ENCODE results near the gene EDNRA. TPM values are rescaled to one million over a fixed set of nuclear protein-coding genes. Genes with fewer than 3 reads are reported as not detected.
"Not testable (repeated sequence)": the region's sequence is repeated elsewhere in the genome, so short reads cannot be mapped to it uniquely, and the experiment has no call there.

EDNRA gene
- polyA plus RNA-seq (2012; ENCODE audit: insufficient read depth, insufficient read length), result not detected

DNA sequence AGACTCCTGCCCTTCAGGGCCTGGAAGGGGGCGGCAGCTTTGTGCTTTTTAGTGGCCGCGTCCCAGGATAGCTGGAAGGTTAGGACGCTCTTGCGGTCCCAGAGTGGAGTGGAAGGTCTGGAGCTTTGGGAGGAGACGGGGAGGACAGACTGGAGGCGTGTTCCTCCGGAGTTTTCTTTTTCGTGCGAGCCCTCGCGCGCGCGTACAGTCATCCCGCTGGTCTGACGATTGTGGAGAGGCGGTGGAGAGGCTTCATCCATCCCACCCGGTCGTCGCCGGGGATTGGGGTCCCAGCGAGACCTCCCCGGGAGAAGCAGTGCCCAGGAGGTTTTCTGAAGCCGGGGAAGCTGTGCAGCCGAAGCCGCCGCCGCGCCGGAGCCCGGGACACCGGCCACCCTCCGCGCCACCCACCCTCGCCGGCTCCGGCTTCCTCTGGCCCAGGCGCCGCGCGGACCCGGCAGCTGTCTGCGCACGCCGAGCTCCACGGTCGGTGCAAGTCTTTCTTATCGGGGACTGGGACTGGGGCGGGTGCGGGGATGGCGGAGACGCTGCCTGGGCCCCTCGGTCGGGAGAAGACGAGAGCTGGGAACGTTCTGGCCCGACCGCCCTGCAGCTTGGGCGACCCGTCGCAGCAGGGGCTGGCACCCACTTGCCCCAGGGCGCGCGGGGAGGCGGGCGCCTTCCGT is at the start of gene EDNRA:
TSS of gene EDNRA (plus strand) at position 207 of the 686 bp plus-strand sequence. CDS start 4,585 bp downstream, outside the sequence.
- H3K4me3 ChIP-seq (ENCODE audit: low read length), result no peak within 1 kb of the TSS
- no peak for DNase-seq (ENCODE audit: low read depth, low spot score)

DNA sequence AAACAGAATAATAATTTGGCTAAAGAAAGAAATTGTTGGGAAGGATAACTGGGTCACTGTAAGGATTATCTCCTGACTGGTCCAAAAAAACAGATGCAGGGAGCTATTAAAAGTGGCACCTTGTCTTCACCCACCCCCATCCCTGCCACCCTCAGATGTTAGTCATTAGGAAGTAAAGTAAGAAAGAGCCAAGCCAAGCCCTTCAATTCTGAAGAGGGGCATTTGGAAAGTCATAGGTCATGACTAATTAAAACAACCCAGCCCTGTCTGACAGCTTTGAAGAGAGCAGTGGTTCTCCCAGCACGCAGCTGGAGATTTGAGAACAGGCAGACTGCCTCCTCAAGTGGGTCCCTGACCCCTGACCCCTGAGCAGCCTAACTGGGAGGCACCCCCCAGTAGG is 46.5 kb upstream of the EDNRA start:
- H3K4me3 ChIP-seq (ENCODE audit: low read length); DNase-seq (ENCODE audit: low read depth, low spot score): not testable (repeated sequence)

DNA sequence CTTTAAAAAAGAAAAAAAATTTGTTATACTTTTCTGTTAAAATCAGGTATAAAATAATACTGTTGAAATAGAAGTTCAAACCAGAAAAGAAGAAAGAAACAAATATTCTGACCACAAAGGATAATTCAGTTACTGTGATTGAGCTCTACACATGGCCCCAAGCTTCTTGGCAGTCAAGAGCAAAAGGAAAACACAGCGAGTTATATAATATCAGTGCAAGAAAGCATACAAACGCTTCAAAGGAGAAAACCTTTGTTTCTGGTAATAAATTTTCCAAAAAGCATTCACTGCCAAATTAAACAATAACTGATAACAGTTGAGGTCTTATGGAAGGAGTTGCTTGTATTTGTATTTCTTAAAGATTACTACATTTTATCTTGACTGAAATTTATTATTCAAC is 40.5 kb upstream of the EDNRA start:
- H3K4me3 ChIP-seq (ENCODE audit: low read length), result no peak overlapping the region
- DNase-seq (ENCODE audit: low read depth, low spot score), result no peak

DNA sequence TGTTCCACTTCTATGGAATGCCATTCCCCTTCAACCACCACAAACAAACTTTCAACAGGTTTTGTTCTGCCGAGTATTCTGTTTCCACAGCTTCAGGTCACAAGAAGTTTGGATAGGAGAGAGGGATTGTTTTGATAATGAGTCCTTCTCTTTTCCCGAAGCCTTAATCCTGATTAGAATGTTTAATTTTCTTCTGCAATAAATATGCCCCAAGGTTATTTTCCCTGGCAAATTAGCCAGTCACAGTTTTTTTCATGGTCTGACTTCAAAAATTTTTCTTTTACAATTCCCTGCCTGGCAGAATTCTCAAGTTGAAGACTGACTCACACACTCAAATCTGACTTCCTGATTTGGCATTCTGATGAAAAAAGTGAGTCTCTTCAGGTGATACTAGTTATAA is 33.1 kb upstream of the EDNRA start:
- H3K4me3 ChIP-seq (ENCODE audit: low read length), result no peak overlapping the region
- no peak for DNase-seq (ENCODE audit: low read depth, low spot score)

DNA sequence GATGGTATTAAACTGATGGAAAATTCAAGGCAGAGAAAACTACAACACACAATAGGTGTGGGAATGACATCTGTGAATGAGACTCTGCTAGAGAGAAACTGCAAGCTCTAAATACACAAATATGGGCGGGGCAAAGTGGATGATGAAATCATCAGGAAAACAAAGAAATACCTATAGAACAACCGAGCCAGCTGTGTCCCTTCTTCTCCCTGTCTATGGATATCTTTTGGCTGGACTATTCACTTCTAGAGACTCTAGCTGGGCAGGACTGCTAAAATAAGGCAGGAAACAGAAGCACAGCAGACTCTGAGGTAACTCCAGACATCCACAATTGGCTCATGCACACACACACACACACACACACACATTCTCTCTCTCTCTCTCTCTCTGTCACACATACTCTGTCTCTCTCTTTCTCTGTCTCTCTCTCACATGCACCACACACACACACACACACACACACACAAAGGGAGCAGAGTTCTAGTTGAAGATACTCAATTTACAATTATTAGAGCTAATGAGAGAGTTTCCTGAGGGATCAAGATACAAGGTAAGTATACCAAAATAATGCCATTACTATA is 27.2 kb upstream of the EDNRA start:
- no peak overlapping the region for H3K4me3 ChIP-seq (ENCODE audit: low read length)
- no peak for DNase-seq (ENCODE audit: low read depth, low spot score)

DNA sequence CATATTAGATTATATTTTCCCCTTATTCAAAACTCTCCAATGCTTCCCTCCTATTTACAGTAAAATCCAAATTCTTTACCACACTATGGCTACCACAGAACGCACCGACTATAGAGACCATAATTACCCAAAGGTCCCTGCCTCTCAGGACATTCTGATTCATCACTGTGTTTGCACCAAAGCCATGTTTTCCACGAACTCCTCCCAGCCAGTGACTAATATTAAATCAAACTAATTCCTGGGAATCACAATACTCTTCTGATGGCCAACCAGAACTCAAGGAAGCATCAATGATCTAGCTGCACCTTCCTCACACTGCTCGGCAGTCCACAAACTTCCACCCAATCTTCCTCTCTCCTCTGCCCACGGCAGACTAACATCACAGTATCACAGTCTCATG is 24.2 kb upstream of the EDNRA start:
- H3K4me3 ChIP-seq (ENCODE audit: low read length), result no peak overlapping the region
- no peak for DNase-seq (ENCODE audit: low read depth, low spot score)

DNA sequence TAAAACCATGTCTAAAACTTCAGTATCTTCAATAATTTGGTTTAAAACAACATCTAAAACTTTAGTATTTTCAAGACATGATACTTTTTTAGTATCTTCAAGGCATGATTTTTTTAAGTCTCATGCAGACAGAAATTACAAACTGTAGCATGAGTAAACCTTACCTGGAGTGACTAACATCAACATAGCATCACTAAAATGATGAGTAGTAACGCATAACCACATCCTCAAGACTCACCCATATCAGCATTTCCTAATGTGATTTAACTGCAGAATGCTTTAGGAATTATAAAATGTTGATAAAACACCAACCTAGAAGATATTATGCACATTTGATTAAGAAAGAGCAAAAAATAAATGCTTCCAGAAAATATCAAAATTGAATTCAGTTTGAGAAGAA is 19.7 kb upstream of the EDNRA start:
- no peak for DNase-seq (ENCODE audit: low read depth, low spot score)
- no peak overlapping the region for H3K4me3 ChIP-seq (ENCODE audit: low read length)

DNA sequence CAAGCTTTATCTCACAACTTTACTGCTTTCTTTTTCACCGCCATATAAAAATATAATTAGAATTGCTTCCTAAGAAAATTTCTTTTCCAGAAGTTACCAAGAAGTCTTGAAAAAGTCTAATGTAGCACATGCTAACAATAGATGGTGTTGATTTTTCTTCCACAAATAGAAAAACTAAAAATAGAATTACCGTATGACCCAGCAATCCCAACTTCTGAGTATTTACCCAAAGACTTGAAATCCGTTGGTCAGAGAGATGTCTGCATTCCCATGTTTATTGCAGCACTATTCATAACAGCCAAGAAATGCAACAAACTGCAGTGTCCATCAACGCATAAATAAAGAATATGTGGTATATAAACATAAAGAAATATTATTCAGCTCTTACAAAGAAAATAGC is 17.8 kb upstream of the EDNRA start:
- H3K4me3 ChIP-seq (ENCODE audit: low read length), result no peak overlapping the region
- no peak for DNase-seq (ENCODE audit: low read depth, low spot score)

DNA sequence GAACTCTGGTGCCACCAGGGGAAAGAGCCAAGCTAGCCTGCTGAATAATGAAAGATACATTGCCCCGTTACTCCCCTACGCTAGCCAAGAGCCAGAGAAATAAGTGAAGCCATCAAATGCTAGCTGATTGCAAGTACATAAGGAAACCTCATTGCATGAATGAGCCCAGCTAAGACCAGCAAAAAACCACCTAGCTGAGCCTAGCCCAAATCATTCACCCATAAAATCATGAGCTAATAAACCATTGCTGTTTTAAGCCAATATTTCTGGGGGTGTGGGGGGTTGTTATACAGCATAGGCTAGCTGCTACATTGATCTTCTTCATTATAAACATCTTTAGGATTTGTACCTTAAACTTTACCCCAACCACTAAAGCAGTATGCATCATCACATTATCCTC is 15.4 kb upstream of the EDNRA start:
- no peak overlapping the region for H3K4me3 ChIP-seq (ENCODE audit: low read length)
- DNase-seq (ENCODE audit: low read depth, low spot score), result no peak

DNA sequence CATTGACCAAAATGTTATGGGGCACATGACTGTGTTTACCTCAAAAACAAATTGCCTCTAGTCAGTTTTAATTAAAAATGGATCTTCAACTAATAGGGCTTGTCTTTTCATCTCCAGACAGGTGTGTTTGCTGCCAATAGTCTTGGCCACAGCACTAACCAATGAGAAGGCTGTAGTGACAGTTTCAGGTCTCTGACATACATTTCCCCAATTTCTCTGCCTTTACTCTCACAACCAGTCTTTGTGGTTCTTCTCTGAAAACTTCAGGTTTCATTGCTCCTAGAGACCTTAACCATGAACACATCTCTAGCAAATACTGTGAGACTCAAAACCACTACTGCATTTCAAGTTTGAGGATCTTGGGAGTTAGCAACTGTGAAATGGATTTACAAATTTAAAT is 3.5 kb upstream of the EDNRA start:
- no peak for DNase-seq (ENCODE audit: low read depth, low spot score)
- H3K4me3 ChIP-seq (ENCODE audit: low read length), result no peak overlapping the region

DNA sequence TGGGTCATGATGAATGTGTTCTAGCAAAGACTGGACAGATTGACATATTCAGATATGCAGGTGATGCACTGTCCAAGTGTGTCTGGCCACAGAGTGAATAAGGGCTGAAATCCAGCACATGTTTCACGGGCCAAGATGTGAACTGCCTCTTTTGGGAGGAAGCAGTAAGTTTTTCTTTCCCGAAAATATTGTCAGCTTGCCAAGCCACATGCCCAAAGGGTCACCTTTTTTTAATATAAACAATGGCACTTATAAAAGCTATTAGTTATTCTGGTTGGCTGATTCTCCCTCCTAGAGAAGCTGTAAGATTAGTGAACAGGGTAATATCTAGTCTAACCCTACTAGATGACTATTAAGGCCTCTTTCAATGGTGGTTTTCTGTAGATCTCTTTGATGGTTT is 1.5 kb upstream of the EDNRA start:
- no peak for DNase-seq (ENCODE audit: low read depth, low spot score)
- H3K4me3 ChIP-seq (ENCODE audit: low read length), result no peak overlapping the region

DNA sequence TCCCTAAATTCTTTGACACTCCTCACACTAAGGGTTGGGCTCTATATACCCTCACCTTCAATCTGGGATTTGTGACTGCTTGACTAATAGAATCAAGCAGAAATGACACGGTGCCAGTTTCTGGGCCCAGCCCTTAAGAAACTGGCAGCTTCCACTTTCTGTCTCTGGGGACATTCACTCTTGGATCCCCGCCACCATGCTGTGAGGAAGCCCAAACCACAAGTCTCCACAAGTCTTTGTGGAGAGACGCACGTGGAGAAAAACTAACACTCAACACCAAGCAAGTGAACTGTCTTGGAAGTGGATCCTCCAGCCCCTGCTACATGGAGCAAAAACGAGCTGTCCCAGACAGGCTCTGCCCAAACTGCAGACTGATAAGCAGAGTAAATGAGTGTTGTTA is 1.1 kb upstream of the EDNRA start:
- no peak overlapping the region for H3K4me3 ChIP-seq (ENCODE audit: low read length)
- peak; percentile 4 for DNase-seq (ENCODE audit: low read depth, low spot score)

DNA sequence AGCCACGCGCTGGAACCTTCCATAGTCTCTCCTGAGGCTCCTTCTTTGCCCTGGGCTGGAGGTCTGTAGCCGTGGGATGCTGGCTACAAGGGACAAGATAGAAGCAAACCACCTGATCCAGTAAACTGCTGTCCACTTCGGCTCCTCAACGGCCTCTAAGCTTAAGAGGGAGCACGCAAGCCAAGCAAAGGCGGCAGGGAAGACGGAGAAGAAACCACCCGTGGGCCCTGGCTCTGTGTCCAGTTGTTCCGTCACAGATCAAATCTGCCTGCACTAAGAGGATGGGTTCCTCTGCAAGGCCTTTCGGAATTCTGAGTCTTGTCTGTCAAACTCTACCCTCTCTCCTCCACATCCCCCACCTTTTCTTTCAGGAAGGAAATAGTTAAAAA is 401 bp upstream of the EDNRA start:
- no peak overlapping the region for H3K4me3 ChIP-seq (ENCODE audit: low read length)
- no peak for DNase-seq (ENCODE audit: low read depth, low spot score)

DNA sequence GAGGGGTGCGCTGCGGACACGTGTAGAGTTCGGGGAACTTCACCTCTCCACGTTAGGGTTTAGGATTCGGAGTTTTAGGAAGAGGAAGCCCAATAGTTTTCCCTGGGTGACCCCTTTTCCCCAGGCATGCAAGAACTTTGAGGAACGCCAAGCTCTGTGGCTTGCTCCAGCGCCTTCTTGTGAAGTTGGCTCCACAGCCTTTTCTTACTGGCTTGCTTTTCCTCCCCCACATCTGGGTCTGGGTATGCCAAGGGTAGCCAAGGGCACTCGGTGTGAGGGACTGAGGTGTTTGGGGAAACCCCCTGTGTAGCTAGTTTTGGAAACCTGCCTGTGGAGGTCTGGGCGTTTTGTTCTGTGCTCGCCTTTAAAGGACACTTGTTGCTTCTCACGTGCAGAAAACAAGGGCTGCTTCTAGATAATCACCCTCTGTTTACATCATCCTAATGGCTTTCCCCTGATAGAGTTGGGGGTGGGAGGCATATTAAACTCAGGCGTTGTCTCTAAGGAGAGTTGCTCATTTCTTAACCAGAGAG is 746 bp downstream of the EDNRA start:
- H3K4me3 ChIP-seq (ENCODE audit: low read length), result no peak overlapping the region
- DNase-seq (ENCODE audit: low read depth, low spot score), result no peak

DNA sequence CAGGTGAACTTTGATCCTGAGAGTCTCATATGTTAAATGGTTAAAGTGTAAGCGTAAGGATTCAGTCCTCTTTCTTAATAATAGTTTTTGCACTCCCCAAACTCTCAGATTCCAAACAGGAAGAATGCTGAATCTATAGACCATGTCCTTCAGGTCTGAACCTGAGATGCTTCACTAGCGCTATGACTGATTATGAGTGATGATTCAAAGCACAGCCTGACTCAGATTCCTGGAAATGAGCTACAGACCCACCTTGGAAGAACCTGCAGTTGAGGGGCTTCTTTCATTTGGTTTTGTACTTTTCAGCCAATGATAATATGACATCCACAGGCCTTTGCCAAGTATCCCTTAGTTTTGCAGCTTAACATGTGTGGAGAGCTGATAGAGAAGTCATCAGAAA is 1.4 kb downstream of the EDNRA start:
- H3K4me3 ChIP-seq (ENCODE audit: low read length), result no peak overlapping the region
- DNase-seq (ENCODE audit: low read depth, low spot score), result no peak

DNA sequence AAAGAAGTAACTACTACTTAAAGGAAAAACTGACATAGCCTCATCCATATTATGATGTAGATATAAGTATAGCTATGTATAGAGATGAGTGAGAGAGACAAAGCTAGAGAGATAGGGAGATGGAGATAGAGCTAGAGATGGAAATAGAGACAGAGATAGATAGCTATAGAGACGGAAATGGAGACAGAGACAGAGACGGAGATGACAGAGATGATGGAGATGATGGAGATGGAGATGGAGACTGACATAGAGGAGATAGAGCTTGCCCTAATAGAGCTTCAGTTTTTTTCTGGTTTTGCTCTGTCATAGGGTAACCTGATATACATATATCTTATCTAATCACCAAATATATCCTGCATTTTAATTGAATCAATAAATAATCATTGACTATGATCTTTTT is 4.3 kb downstream of the EDNRA start:
- no peak overlapping the region for H3K4me3 ChIP-seq (ENCODE audit: low read length)
- no peak for DNase-seq (ENCODE audit: low read depth, low spot score)

DNA sequence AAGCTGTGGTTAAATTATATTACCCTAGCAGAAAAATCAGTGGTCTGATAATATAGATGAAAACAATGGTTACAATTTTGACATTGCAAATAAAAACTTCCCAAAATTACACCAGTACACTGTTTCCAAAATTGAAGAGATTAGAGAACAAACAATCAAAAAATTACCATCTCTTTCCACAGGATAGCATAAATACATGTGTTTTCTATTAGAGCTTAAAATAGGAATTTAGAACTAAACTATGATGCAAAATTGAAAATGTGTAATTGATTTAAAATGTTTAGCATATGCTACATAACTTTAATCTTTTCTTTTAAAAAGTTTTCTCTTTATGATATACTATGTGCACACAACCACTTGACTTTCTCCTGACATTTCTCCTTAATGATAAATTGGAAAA is 6.7 kb downstream of the EDNRA start:
- no peak overlapping the region for H3K4me3 ChIP-seq (ENCODE audit: low read length)
- DNase-seq (ENCODE audit: low read depth, low spot score), result no peak

DNA sequence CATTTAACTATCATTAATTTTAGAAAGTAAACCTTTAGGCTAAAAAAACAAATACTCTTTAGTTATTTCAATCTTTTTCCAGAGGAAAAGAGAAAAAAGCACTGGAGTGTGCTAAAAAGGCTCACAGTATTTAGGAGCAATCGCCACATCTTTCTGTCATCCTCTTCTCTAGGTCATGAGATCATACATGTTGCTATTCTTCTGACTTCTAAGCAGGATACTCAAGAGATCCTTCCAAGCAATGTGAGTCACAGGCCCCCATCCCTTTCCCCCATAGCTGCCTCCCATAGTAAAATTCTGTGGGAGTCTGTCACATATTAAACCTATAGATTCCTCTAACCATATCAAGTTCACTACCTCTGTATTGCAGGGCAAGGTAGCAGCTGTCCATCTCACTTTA is 7.7 kb downstream of the EDNRA start:
- DNase-seq (ENCODE audit: low read depth, low spot score), result no peak
- no peak overlapping the region for H3K4me3 ChIP-seq (ENCODE audit: low read length)

DNA sequence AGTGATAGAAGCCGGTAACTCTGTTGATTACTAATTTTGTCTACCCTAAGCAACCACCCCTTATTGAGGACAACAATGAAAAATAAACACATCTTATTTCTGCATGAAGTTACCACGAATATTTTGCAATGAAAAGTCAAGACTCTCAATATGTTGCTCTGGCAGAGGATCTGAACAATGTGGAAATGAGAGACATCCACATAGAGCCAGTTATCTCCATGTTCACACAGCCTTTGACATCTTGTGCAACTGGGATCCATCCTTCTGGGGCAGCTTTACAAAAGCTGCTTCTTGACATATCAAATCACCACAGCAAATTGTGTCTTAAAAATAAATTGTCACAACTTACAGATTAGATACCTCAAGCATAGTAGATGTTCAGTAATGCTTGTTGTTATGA is 10.2 kb downstream of the EDNRA start:
- no peak overlapping the region for H3K4me3 ChIP-seq (ENCODE audit: low read length)
- no peak for DNase-seq (ENCODE audit: low read depth, low spot score)

DNA sequence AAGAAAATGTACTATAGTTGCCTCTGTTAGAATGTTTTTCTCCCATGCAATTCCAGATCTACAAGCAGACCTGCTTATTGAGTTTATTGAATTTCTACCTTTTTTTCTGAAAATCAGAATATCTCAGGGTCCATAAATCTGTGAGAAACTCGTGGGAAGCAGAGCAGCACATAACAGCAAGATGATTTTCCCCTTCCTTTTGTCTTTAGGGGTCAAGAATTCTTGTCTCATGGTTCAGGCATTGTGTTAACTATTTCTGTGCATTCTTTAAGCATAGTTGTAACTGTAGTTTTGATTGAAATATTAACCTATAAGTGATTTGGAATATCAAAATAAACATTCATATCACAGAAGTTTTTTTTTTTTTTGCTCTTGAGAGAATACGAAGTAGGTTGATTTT is 11.4 kb downstream of the EDNRA start:
- no peak for DNase-seq (ENCODE audit: low read depth, low spot score)
- H3K4me3 ChIP-seq (ENCODE audit: low read length), result no peak overlapping the region

DNA sequence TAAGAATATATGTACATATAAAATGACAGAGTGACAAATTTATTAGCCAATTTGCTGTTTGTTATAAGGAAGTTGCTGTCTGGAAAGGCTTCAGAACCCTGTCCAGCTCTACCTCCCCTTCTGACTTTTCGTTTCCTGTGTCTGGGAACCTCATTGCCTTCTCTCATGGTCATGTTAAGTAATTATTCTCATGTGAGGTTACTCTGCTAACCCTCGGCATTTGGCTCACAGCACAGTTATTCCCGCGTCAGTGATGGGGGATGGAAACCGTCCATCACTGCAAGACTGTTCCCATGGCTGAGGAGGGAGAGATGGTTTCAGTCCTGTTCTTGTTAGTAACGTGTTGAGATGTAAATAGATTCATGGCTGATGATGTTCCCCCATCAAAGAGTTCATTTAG is 11.9 kb downstream of the EDNRA start:
- H3K4me3 ChIP-seq (ENCODE audit: low read length), result no peak overlapping the region
- no peak for DNase-seq (ENCODE audit: low read depth, low spot score)

Measured in Jurkat, Clone E6-1 (cell line).